ELF-1 (cell line): ENCODE results near the gene SPTLC2.
"Not testable (repeated sequence)": the region's sequence is repeated elsewhere in the genome, so short reads cannot be mapped to it uniquely, and the experiment has no call there.

Experiments used
- DNase-seq: peaks from one replicate; pipeline ENCODE4 v3.0.0-alpha.2; 2016; ENCODE audit warnings: low read depth, low spot score

SPTLC2 gene, protein sequence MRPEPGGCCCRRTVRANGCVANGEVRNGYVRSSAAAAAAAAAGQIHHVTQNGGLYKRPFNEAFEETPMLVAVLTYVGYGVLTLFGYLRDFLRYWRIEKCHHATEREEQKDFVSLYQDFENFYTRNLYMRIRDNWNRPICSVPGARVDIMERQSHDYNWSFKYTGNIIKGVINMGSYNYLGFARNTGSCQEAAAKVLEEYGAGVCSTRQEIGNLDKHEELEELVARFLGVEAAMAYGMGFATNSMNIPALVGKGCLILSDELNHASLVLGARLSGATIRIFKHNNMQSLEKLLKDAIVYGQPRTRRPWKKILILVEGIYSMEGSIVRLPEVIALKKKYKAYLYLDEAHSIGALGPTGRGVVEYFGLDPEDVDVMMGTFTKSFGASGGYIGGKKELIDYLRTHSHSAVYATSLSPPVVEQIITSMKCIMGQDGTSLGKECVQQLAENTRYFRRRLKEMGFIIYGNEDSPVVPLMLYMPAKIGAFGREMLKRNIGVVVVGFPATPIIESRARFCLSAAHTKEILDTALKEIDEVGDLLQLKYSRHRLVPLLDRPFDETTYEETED

DNA sequence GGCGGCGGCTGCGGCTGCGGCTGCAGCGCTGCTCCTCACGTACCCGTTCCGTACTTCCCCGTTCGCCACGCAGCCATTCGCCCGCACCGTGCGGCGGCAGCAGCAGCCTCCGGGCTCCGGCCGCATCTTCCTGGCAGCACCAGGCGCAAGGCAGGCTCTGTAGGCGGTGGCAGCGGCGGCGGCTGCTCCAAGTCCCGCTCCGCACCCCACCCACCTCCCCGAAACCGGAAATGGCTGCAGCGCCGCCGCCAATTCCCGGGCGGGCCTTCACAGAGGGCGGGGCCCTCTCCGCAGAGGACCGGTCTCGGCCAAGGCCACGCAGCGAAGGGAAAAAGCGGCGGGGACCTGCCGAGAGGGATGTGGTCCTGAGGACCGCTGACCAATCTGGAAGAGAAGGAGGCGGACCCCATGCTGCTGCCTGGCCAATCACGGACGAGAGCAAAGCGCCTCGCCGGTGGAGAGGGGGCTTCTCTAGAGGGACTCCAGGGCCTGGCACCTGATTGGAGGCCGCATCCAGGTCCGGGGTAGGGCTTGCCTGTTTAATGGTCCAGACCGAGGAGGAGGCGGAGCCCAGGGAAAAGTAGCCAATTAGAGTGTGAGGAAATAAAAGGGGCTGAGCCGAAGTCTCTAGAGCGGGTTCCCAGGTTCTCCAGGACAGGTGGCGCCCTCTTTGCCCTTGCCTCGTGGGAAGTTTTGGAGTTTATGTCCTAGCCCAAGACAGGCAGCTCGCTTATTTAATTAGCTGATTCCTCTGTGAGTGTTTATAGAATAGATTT, at the start of gene SPTLC2:
SPTLC2 (minus strand) TSS at position 184 of the 776 bp plus-strand sequence; CDS start at position 126, 58 bp downstream.
- peak; percentile 100 for DNase-seq

- DNase-seq, result peak; percentile 63
Measured at GRCh38 chr14:77663293-77663692, 46.9 kb upstream of the SPTLC2 start.

DNA sequence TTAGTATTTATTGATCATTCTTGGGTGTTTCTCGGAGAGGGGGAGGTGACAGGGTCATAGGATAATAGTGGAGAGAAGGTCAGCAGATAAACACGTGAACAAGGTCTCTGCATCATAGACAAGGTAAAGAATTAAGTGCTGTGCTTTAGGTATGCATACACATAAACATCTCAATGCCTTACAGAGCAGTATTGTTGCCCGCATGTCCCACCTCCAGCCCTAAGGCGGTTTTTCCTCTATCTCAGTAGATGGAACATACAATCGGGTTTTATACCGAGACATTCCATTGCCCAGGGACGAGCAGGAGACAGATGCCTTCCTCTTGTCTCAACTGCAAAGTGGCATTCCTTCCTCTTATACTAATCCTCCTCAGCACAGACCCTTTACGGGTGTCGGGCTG, 45.1 kb upstream of the SPTLC2 start:
- DNase-seq, result peak; percentile 21

GRCh38 chr14:77660754-77661153, 44.3 kb upstream of the SPTLC2 start:
- DNase-seq, result no peak

GRCh38 chr14:77659831-77660230, 43.4 kb upstream of the SPTLC2 start:
- no peak for DNase-seq

DNA sequence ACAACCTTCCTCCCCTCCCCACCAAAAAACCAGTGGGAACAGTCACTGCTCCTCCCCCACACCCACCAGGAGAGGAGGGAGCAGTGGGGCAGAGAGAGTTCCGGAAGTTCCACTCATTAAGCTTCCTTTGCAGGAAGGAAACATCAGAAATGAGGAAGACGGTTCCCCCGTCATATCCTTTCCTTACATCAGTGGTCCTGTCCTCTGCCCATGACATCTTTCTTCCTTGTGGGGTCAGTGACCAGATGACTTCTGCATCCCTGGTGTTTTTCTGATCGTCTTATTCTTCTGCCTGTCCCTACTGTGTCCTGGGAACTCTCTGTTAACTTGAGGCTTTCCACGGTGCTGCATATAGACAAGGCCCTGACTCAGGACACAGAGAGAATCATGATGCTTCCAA, 40.8 kb upstream of the SPTLC2 start:
- DNase-seq, result no peak

DNA sequence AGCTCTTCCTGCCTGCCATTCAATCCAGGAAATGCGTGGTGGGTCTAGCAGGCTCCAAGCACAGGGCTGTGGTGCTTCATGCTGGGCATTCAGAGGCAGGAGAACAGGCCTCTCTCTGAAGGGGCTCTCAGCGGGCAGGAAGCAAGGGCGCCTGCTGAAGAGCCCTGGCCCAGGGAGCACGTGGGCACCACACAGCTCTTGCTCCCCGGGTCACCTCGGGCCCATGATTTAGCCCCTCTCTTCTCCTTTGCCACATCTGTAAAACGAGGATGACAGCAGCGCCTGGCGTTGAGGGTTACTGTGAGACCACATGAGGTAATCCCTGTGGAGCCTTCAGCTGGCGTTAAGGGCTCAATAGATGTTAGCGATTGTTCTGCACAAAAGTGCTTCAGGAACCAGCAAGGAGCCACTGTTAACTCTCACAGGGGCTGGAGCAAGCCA, 37.6 kb upstream of the SPTLC2 start:
- DNase-seq, result peak; percentile 59

DNA sequence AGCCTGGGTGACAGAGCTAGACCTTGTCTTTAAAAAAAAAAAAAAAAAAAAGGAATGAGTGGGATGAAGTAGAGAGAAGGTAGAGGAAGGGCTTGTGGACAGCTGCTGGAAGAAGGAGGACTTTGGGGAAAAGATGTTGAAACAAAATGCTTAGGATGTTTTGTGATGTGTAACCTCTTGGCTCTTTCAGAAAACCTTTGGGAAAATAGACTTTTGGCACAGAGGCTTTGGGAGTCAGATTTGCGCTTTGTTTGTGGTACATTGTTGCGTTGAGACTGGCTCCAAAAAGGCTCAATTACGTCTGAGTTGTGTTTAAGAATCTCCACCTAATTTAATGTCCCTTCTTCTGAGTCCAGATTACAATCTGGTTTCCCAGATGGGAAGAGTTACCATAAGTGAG, 32.9 kb upstream of the SPTLC2 start:
- no peak for DNase-seq

- DNase-seq, result no peak
Measured at GRCh38 chr14:77648520-77649200, 32.2 kb upstream of the SPTLC2 start.

DNA sequence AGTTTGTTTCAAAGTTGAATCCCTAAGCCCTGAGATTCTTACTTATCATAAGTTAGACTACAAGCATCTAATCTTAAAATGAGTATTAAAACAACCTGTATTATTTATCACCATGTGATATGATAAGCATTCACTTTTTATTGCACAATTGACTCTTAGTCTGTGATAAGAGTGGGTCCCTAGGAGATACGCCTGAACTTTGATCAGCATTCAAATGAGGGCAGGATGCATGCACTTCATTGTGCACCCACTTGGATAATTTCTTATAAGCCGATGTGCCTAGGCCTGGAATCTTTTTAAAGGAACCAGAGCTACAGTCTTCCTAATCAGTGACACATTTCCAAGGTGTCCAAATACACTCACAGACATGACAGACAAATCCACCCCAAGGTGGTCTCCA, 31.4 kb upstream of the SPTLC2 start:
- no peak for DNase-seq

- no peak for DNase-seq
Measured at GRCh38 chr14:77646907-77647306, 30.5 kb upstream of the SPTLC2 start.

- no peak for DNase-seq
Measured at GRCh38 chr14:77645520-77646230, 29.2 kb upstream of the SPTLC2 start.

DNA sequence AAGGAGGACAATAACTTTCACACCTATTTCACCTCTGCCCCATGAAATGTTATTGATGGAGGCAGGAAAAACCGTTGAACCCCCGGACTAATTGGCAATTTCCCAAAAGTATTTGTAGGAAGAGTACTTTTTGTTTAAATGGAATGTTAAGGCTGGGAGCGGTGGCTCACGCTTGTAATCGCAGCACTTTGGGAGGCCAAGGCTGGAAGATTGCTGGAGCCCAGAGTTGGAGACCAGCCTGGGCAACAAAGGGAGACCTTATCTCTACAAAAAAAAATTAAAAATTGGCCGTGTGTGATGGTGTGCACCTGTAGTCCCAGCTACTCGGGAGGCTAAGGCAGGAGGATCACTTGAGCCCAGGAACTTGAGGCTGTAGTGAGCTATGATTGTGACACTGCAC, 26.0 kb upstream of the SPTLC2 start:
- no peak for DNase-seq

DNA sequence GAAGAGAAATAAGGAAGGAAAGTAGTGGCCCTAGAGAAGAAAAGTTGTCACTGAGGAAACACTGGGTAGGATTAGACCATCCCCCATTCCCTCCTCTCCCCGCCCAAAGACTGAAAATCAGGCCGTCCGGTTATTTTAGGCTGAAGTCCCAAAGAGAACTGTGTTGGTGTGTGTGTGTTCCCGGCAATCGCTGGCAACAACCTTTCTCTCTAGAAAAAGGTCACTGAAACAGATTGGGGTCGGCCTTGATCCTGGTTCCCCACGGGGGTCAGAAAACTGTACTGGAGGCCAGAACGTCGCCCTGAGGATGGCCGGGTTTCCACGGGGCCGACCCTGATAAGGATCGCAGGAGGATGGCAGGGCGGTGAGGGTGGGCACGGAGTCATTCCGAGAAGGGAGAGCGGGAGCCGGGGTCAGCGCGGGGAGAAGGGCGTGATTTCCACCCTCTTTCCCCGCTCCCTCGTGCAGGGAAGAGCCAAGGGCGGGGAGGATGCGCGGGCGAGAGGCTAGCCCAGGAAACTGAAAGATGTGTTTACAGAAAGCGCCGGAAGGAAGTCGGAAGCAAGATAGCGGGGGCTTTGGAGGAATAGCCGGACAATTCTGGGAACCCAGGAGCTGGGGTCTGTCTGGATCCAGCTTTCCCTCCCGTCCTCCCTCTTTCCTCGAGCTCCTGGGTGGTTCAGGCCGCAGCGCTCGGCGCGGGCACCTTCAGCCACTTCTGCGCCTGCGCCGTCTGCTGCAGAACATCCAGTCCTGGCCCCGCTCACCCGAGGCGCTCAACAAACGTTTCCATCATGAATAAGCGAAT, 25.3 kb upstream of the SPTLC2 start:
- peak; percentile 24 for DNase-seq

GRCh38 chr14:77640756-77641533, 24.5 kb upstream of the SPTLC2 start:
- no peak for DNase-seq

DNA sequence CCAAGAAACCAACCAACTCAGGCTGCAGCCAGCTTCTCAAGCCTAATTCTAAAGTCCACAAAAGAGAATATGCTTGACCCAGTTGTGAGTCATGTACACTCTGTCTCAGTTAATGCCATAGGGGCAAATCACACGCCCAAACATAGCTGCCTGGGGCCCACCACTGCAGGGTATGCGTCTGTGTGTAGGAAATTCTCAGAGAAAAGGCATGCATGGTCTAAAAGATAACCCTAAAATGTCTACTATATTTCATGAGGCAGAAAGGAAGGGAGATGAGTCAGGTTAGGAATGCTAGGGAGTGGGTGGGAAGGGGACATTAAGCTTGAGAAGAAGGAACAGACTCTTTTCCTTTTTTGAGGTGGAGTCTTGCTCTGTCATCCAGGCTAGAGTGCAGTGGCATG, 22.3 kb upstream of the SPTLC2 start:
- peak; percentile 13 for DNase-seq

GRCh38 chr14:77635869-77636268, 19.4 kb upstream of the SPTLC2 start:
- DNase-seq, result not testable (repeated sequence)

DNA sequence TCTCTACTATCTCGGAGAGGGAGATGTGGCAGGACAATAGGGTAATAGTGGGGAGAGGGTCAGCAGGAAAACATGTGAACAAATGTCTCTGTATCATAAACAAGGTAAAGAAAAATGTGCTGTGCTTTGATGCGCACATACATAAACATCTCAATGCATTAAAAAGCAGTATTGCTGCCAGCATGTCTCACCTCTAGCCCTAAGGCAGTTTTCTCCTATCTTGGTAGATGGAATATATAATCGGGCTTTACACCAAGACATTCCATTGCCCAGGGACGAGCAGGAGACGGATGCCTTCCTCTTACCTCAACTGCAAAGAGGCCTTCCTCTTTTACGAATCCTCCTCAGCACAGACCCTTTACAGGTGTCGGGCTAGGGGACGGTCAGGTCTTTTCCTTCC, 19.0 kb upstream of the SPTLC2 start:
- DNase-seq, result not testable (repeated sequence)

DNA sequence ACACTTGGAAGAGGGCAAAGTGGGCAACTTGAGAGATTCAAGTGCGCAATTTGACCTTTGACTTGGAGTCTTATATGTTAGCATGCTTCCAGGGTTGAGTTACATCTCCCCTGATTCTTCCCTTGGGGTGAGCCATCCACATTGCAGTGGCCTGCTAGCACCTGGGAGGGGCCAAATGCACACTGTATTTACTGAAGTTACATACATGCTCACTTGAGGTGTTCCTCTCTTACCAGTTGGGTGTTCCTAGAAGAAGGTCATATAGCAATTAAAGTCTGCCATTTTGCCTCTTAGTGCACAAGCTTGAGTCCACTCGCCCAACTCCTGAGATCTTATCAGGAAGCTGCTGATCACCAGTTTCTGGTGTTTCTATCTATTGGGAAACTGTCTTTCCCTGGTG, 13.7 kb upstream of the SPTLC2 start:
- DNase-seq, result no peak

DNA sequence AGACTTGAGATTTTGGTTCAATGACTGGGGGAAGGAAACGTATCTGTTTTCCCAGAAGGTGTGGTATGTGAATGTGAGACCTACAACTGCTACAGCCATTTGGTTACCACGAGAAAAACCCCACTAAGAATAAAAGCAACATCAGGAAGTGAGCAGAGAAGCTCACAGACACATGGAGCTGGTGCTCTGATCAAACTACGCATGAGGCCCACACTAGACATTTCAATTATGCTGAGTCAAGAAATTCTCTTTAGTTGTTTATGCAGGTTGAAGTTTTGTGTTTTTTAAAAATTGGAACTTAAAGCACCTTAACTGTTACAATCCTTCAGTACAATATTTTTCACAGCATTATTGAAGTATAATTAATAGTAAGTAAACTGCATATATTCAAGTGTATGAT, 8.9 kb upstream of the SPTLC2 start:
- DNase-seq, result no peak
